OCI-LY1 (cell line): Measurements from ENCODE around the gene DTNBP1.

Source experiments
- H2AFZ ChIP-seq: fragments of 200-600 bp; sonication (generic), shearing (Covaris generic); 2 replicates; pipeline ENCODE4 v1.6.0; 2014; ENCODE audit warnings: antibody characterized with exemption, mild to moderate bottlenecking, low read length
- H3F3A ChIP-seq: fragments of 200-600 bp; sonication (generic), shearing (Covaris generic); 2 replicates; pipeline ENCODE4 v1.6.0; 2014; ENCODE audit warnings: mild to moderate bottlenecking, antibody characterized with exemption, low read length, moderate library complexity; ENCODE audit not compliant: insufficient read depth
- H3K27ac ChIP-seq: fragments of 200-600 bp; sonication (generic); 2 replicates; pipeline ENCODE4 v1.5.1; 2014; ENCODE audit warnings: low read length, mixed run types, mild to moderate bottlenecking, low read depth; ENCODE audit not compliant: poor library complexity, severe bottlenecking
- H3K27me3 ChIP-seq: fragments of 200-600 bp; sonication (generic); 2 replicates; pipeline ENCODE4 v1.6.0; 2014; ENCODE audit warnings: antibody characterized with exemption, mild to moderate bottlenecking, low read length, moderate library complexity; ENCODE audit not compliant: insufficient read depth
- H3K36me3 ChIP-seq: fragments of 200-600 bp; sonication (generic); 2 replicates; pipeline ENCODE4 v1.6.1; 2014; ENCODE audit warnings: mild to moderate bottlenecking, antibody characterized with exemption, low read length, moderate library complexity, mixed read lengths; ENCODE audit not compliant: insufficient read depth
- H3K4me1 ChIP-seq: fragments of 200-600 bp; sonication (generic); 2 replicates; pipeline ENCODE4 v1.5.1; 2014; ENCODE audit warnings: mild to moderate bottlenecking, low read length, moderate library complexity; ENCODE audit not compliant: insufficient read depth, severe bottlenecking
- H3K4me2 ChIP-seq: fragments of 200-600 bp; sonication (generic), shearing (Covaris generic); 2 replicates; pipeline ENCODE4 v1.6.1; 2014; ENCODE audit warnings: low read length
- H3K4me3 ChIP-seq: fragments of 200-600 bp; sonication (generic); 2 replicates; pipeline ENCODE4 v1.5.1; 2014; ENCODE audit warnings: low read length, low read depth, mild to moderate bottlenecking, mixed read lengths; ENCODE audit not compliant: poor library complexity, severe bottlenecking
- H3K79me2 ChIP-seq: fragments of 200-600 bp; shearing (Covaris generic); 2 replicates; pipeline ENCODE4 v1.6.1; 2016; ENCODE audit warnings: mixed run types, low read length, mixed read lengths; ENCODE audit not compliant: insufficient read depth
- H3K9ac ChIP-seq: fragments of 200-600 bp; sonication (generic), shearing (Covaris generic); 2 replicates; pipeline ENCODE4 v1.6.1; 2014; ENCODE audit warnings: mild to moderate bottlenecking, low read length, mixed read lengths
- H3K9me2 ChIP-seq: fragments of 200-600 bp; sonication (generic), shearing (Covaris generic); 2 replicates; pipeline ENCODE4 v1.6.1; 2014; ENCODE audit warnings: low read depth, mild to moderate bottlenecking, low read length, mixed read lengths
- H3K9me3 ChIP-seq: fragments of 200-600 bp; shearing (Covaris generic); 2 replicates; pipeline ENCODE4 v1.6.1; 2014; ENCODE audit warnings: low read length, mixed read lengths
- H4K20me1 ChIP-seq: fragments of 200-600 bp; sonication (generic), shearing (Covaris generic); 2 replicates; pipeline ENCODE4 v1.6.0; 2016; ENCODE audit warnings: mild to moderate bottlenecking, low read length; ENCODE audit not compliant: insufficient read depth
- EZH2 ChIP-seq: fragments of 200-600 bp; sonication (generic), shearing (Covaris generic); IDR thresholded peaks from 2 replicates; pipeline ENCODE4 v1.8.0; 2017; ENCODE audit warnings: borderline replicate concordance, mixed run types, mild to moderate bottlenecking, antibody characterized with exemption, low read length, moderate library complexity, mixed read lengths
- TF ChIP-seq, protein P1 (sequence below): fragments of 200-600 bp; sonication (generic), shearing (Covaris generic); IDR thresholded peaks from 2 replicates; pipeline ENCODE4 v1.5.1; 2017; ENCODE audit warnings: mild to moderate bottlenecking, antibody characterized with exemption, low read length, moderate library complexity, mixed read lengths

Gene DTNBP1

DNA sequence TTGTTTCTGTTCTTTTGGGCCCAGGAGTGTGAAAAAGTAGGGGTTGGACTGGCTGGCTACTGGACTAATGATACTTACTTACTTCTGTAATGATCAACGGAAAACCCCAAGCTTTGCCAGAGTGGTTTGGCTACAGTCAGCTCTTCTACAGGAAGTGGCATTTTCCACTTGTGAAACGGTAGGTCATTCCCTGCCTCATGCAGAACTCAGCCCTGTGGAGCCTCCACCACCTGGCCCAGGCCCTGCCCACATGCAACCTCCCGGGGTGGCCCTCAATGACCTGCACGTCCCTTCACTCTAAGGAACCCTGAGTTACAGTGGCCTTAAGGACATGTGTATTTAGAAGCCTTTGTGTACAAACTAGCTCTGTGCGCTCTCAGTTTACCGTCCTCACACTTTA is 140.4 kb downstream of the DTNBP1 start:
- H3K9me2 ChIP-seq = no peaks in the 10 kb centered on the region
- no peak overlapping the region for H3K4me3 ChIP-seq
- no peak overlapping the region for H3K27ac ChIP-seq
- no peak overlapping the region for H2AFZ ChIP-seq
- H3K9me3 ChIP-seq = no peaks in the 10 kb centered on the region
- no peak overlapping the region for H3K9ac ChIP-seq
- H3K4me1 ChIP-seq = no peaks in the 10 kb centered on the region
- H4K20me1 ChIP-seq = no peaks in the 10 kb centered on the region
- H3K4me2 ChIP-seq = no peak overlapping the region
- TF ChIP-seq, protein P1, sequence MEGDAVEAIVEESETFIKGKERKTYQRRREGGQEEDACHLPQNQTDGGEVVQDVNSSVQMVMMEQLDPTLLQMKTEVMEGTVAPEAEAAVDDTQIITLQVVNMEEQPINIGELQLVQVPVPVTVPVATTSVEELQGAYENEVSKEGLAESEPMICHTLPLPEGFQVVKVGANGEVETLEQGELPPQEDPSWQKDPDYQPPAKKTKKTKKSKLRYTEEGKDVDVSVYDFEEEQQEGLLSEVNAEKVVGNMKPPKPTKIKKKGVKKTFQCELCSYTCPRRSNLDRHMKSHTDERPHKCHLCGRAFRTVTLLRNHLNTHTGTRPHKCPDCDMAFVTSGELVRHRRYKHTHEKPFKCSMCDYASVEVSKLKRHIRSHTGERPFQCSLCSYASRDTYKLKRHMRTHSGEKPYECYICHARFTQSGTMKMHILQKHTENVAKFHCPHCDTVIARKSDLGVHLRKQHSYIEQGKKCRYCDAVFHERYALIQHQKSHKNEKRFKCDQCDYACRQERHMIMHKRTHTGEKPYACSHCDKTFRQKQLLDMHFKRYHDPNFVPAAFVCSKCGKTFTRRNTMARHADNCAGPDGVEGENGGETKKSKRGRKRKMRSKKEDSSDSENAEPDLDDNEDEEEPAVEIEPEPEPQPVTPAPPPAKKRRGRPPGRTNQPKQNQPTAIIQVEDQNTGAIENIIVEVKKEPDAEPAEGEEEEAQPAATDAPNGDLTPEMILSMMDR = no peak
- no peak for TF ChIP-seq EZH2
- no peaks in the 10 kb centered on the region for H3K27me3 ChIP-seq
- H3K79me2 ChIP-seq = no peaks in the 10 kb centered on the region
- peaks cover 62% of the 10 kb centered on the region for H3K36me3 ChIP-seq
- no peaks in the 10 kb centered on the region for H3F3A ChIP-seq

DNA sequence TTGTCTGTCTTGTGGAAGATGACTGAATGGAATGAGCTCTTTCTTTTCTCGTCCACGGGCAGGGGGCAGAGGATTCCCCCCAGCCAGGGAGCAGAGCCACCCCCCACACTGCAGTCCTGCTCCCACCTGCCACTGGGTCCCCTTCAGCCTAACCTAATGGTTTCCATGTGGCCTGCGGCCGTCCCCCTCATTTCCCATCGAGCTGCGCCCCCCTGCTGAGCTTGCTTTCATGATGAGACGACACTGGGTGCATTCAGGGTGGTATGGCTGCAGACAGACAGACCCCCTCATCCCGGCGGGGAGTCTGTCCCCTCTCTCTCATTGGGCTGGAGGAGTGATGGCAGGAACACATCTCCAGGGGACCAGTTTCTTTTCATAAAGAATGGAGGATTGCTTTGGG is 140.8 kb downstream of the DTNBP1 start:
- H3K9me2 ChIP-seq = no peaks in the 10 kb centered on the region
- H3K4me3 ChIP-seq = no peak overlapping the region
- no peak for TF ChIP-seq EZH2
- no peaks in the 10 kb centered on the region for H3K79me2 ChIP-seq
- no peak overlapping the region for H2AFZ ChIP-seq
- peaks cover 62% of the 10 kb centered on the region for H3K36me3 ChIP-seq
- H3F3A ChIP-seq = no peaks in the 10 kb centered on the region
- no peaks in the 10 kb centered on the region for H3K4me1 ChIP-seq
- no peaks in the 10 kb centered on the region for H3K27me3 ChIP-seq
- H3K9me3 ChIP-seq = no peaks in the 10 kb centered on the region
- no peak overlapping the region for H3K9ac ChIP-seq
- no peak overlapping the region for H3K27ac ChIP-seq
- H4K20me1 ChIP-seq = no peaks in the 10 kb centered on the region
- no peak overlapping the region for H3K4me2 ChIP-seq

DNA sequence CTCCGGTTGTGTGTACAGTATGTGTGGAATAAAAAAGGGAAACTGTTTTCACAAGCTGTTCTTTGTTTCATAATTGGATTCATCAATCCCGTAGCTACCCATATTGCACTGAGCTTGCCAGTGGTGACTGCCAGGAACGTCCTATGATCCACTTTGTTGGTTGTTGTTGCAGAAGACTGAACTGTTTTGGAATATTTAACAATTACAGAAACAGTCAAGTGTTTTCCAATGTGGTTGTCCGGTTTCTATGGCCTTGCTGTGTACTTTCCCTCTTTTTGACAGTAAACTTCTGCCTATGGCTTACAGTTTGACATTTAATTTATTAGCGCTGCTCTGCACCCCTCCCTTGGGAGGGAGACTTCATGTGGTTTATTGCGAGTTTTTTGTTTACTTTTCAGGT is 141.2 kb downstream of the DTNBP1 start:
- Histone ChIP-seq H2AFZ (no peak overlapping the region), H3K4me1 (no peaks in the 10 kb centered on the region), H3K4me2 (no peak overlapping the region), H3K9me2 (no peaks in the 10 kb centered on the region), H4K20me1 (no peaks in the 10 kb centered on the region), H3F3A (no peaks in the 10 kb centered on the region), H3K9me3 (no peaks in the 10 kb centered on the region), H3K9ac (no peak overlapping the region), H3K27ac (no peak overlapping the region), H3K79me2 (no peaks in the 10 kb centered on the region), H3K36me3 (peaks cover 57% of the 10 kb centered on the region), H3K27me3 (no peaks in the 10 kb centered on the region), H3K4me3 (no peak overlapping the region)
- no peak for TF ChIP-seq EZH2
- TF ChIP-seq, protein P1 = no peak

DNA sequence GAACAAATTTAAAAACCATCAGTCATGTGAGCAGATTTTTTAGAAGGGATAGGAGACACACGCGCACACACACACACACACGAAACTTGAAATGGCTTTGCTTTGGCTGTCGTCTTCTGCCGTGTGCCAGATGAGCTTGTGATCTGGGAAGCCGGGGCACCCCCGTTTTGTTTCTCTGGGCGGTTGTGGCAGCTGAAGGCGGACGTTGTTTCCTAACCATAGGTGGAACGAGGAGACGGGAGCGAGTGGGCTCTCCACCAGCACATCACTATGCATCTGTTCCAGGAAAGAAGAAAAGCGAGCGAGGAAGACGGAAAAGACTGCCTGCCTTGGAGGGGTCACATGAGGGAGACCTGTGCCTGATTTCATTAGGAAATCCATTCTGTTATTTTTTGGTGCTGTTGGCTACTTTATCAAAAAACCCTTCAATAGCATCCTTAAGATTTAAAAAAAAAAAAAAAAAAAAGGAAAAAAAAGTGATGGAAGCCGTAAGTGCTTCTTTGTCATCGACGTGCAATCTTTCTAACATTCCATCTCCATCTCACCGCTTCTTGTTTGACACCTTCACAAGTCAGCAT is 142.1 kb downstream of the DTNBP1 start:
- Histone ChIP-seq H3K9me3 (no peaks in the 10 kb centered on the region), H2AFZ (no peak overlapping the region), H3K4me2 (no peak overlapping the region), H3K9ac (no peak overlapping the region), H3K27me3 (no peaks in the 10 kb centered on the region), H4K20me1 (no peaks in the 10 kb centered on the region), H3K4me3 (no peak overlapping the region), H3K27ac (no peak overlapping the region), H3K9me2 (no peaks in the 10 kb centered on the region), H3F3A (no peaks in the 10 kb centered on the region), H3K79me2 (no peaks in the 10 kb centered on the region), H3K36me3 (peaks cover 50% of the 10 kb centered on the region), H3K4me1 (peaks cover 8% of the 10 kb centered on the region)
- no peak for TF ChIP-seq EZH2
- TF ChIP-seq, protein P1 = no peak
